Activated naive CD8-positive, alpha-beta T cell treated with anti-CD3 and anti-CD28 coated beads, Interleukin-2, amount 10 ng/mL, durations not matched to agents 7 days and 5 days (primary cell): ENCODE results near the gene B3GALT6. TPM values are rescaled to one million over a fixed set of nuclear protein-coding genes. Genes with fewer than 3 reads are reported as not detected.

Experiments used
- ATAC-seq: fragments of 150-1000 bp; cut with Tn5 transposase; one replicate; pipeline ENCODE4 v1.10.0; 2021; ENCODE audit warnings: low read depth, moderate library complexity
- POLR2A ChIA-PET: fragments of 350-600 bp; sonication (Branson Sonifier 250); formaldehyde crosslinking; loops from one replicate; lab custom pipeline; 2021; ENCODE audit warnings: antibody characterized with exemption; lab: Charles Lee
- DNase-seq: peaks from one replicate; pipeline ENCODE4 v3.0.0; 2021
- H3K27ac Mint-ChIP-seq: one replicate; pipeline ENCODE4 v1.8.0; 2022; ENCODE audit warnings: mild to moderate bottlenecking, mixed read lengths
- H3K27me3 Mint-ChIP-seq: one replicate; pipeline ENCODE4 v1.8.0; 2022; ENCODE audit warnings: mild to moderate bottlenecking, moderate library complexity, mixed read lengths
- H3K36me3 Mint-ChIP-seq: one replicate; pipeline ENCODE4 v1.8.0; 2021; ENCODE audit warnings: mild to moderate bottlenecking, mixed read lengths
- H3K4me1 Mint-ChIP-seq: one replicate; pipeline ENCODE4 v1.8.0; 2021; ENCODE audit warnings: mixed read lengths
- H3K4me3 Mint-ChIP-seq: one replicate; pipeline ENCODE4 v1.8.0; 2022; ENCODE audit warnings: mild to moderate bottlenecking, moderate library complexity, mixed read lengths
- H3K9me3 Mint-ChIP-seq: one replicate; pipeline ENCODE4 v1.8.0; 2021; ENCODE audit warnings: mixed read lengths
- total RNA-seq, 2 experiments: library from RNA; stranded (reverse); gene quantifications; one replicate each; pipeline ENCODE4 v1.2.3, GENCODE V29; 2021

The B3GALT6 gene
- total RNA-seq, 2 experiments from 2014 or later = 19.1 to 19.6 TPM

DNA sequence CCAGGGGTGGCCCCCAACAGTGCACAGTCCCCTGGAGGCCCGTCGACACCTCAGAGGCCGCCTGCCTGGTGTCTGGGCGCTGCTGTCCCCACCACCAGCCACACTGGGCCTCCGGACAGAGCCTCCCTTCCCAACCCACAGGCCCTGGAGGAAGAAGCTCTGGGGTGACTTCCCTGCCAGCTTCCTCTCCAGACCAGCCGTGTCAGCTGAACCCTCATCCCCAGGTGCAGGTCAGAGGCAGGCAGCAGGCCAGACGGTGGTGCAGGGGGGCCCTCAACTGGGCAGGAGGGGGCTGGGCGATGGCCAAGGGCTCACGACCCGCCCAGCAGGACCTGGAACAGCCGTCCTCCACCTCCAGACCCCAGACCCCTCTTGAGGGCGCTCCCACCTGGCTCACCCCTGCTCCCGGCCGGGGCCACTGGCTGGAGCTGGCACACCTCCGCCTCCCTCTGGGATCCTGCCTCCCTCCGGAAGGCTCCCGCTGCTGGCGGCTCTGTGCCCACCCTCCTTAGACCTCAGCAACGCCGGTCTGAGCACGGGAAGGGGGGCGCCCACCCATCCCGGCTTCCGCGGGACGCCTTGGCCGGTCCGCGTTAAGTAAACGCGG, 26.2 kb upstream of the B3GALT6 start:
- H3K27me3 Mint-ChIP-seq = peaks cover 2% of the 10 kb centered on the region
- H3K9me3 Mint-ChIP-seq = no peaks in the 10 kb centered on the region
- H3K4me3 Mint-ChIP-seq = peak overlapping the region; percentile 48
- POLR2A ChIA-PET = interaction anchor here (0.8 kb wide), 1 partner anchor 83 kb away, joined by 3 read pairs; no protein-coding TSS in a partner anchor
- peaks cover 10% of the 10 kb centered on the region for H3K4me1 Mint-ChIP-seq
- ATAC-seq (no peak), DNase-seq (no peak)
- peak overlapping the region; percentile 60 for H3K27ac Mint-ChIP-seq
- no peaks in the 10 kb centered on the region for H3K36me3 Mint-ChIP-seq

DNA sequence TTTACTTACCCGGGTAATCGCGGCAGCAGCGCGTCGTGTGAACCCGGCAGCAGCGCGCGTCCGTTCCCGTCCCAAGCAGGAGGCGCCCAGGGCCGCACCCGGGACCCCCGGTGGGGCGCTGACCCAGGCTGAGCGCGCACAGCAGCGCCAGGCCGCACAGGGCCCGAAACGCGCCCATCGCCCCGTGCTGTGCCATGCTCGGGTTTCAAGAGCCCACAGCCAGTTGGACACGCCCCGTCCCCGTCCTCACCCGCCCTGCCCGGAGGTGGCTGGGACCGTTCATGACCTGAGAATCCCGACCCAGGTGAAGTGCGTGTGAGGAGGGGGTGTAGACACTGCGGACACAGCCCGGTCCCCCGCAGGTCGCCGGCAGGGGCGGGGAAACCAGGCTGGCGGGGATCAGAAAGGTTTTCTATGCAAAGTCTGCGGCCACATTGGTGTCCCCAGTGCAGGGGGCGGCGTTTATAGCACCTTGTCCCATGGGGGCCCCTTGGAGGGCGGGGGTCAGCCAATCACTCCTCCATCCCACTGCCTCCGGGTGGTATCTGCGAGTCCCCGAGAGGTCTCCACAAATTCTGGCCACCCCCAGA, 25.6 kb upstream of the B3GALT6 start, which contains the start of gene TNFRSF18:
Gene TNFRSF18, minus strand, starts transcription at position 217 of the 590 bp plus-strand sequence. Its CDS starts 21 bp downstream, at position 196.
- POLR2A ChIA-PET = no interaction called here

GRCh38 chr1:1206966-1207531, 25.0 kb upstream of the B3GALT6 start:
- POLR2A ChIA-PET = interaction anchor here (0.6 to 1.9 kb wide), 2 partner anchors 24 to 84 kb away, joined by 3 to 6 read pairs; no protein-coding TSS in a partner anchor
- ATAC-seq (no peak), DNase-seq (no peak)
- H3K27ac Mint-ChIP-seq = peak overlapping the region; percentile 61
- H3K4me3 Mint-ChIP-seq = peak overlapping the region; percentile 71
- H3K9me3 Mint-ChIP-seq = no peaks in the 10 kb centered on the region
- peaks cover 2% of the 10 kb centered on the region for H3K27me3 Mint-ChIP-seq
- H3K4me1 Mint-ChIP-seq = peaks cover 10% of the 10 kb centered on the region
- no peaks in the 10 kb centered on the region for H3K36me3 Mint-ChIP-seq

More for the DNA sequence above, 25.6 kb upstream of the B3GALT6 start, which contains the start of gene TNFRSF18:
- H3K27ac Mint-ChIP-seq = peak within 1 kb of the TSS; percentile 61
- H3K4me1 Mint-ChIP-seq = peaks cover 10% of the 10 kb centered on the region
- peak within 1 kb of the TSS; percentile 71 for H3K4me3 Mint-ChIP-seq
- no peaks in the 10 kb centered on the region for H3K9me3 Mint-ChIP-seq
- H3K36me3 Mint-ChIP-seq = no peaks in the 10 kb centered on the region
- DNase-seq = peak; percentile 66
- peak; percentile 7 for ATAC-seq
- H3K27me3 Mint-ChIP-seq = peaks cover 2% of the 10 kb centered on the region

DNA sequence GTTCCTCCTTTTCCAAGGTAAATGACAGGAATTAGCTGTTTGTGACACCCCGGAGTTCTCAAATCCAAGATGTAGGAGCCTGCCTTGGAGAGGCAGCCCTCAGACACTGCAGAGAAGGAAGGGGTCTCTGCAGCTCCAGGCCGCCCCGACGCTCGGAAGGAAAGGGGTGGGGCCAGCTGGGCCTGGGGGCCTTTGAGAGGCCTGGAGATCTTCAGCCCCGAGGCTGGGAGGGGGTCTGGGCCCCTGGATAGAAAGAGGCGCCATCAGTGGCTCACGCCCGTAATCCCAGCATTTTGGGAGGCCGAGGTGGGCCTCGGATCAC, 24.5 kb upstream of the B3GALT6 start:
- Mint-ChIP-seq H3K4me1 (peaks cover 10% of the 10 kb centered on the region), H3K27me3 (peaks cover 2% of the 10 kb centered on the region), H3K4me3 (no peak overlapping the region), H3K27ac (no peak overlapping the region), H3K9me3 (no peaks in the 10 kb centered on the region), H3K36me3 (no peaks in the 10 kb centered on the region)
- POLR2A ChIA-PET = interaction anchor here (0.6 to 1.9 kb wide), 3 partner anchors 23 to 85 kb away, joined by 3 to 6 read pairs (median 3); partner anchors contain the start of gene TTLL10
- DNase-seq = no peak
- ATAC-seq = no peak

DNA sequence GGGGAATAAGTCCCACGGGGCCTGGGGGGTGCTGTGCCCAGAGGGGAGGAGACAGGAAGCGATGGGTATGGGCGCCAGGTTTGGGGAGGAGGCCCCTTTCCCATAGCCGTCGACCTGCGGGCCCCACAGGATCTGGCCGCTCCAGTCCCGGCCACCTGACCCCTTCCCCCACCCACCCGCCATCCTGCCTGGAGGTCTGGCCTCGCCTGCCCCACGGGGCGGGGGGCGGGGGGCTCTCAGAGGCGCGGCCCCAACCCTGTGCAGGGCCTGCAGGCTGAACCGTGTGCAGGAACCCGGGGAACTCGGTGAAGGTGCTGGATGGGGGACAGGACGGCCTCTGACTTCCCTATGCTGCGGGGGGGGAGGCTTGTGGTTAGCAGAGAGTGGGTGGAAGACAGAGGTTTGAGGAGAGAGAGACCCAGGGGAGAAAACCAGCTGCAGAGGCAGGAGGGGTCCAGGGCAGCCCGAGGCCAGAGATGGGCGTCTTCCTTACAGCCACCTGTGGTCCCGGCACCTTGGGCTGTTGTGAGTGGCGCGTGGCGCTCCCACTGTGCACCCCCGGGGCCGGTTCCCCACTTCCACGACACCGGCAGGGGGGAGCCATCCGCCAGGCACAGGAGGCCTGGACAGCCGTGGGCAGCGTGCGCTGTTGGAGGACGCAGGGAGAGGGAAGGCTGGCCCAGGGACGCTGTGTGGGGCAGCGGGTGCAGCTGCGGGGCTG, 23.2 kb upstream of the B3GALT6 start:
- H3K4me3 Mint-ChIP-seq = peak overlapping the region; percentile 85
- H3K27ac Mint-ChIP-seq = peak overlapping the region; percentile 94
- peaks cover 10% of the 10 kb centered on the region for H3K4me1 Mint-ChIP-seq
- DNase-seq (peak; percentile 60), ATAC-seq (peak; percentile 7)
- H3K9me3 Mint-ChIP-seq = no peaks in the 10 kb centered on the region
- peaks cover 2% of the 10 kb centered on the region for H3K27me3 Mint-ChIP-seq
- POLR2A ChIA-PET = interaction anchor here (0.5 to 1.9 kb wide), 3 partner anchors 22 to 97 kb away, joined by 3 to 6 read pairs (median 3); partner anchors contain the start of gene TTLL10
- H3K36me3 Mint-ChIP-seq = no peaks in the 10 kb centered on the region

DNA sequence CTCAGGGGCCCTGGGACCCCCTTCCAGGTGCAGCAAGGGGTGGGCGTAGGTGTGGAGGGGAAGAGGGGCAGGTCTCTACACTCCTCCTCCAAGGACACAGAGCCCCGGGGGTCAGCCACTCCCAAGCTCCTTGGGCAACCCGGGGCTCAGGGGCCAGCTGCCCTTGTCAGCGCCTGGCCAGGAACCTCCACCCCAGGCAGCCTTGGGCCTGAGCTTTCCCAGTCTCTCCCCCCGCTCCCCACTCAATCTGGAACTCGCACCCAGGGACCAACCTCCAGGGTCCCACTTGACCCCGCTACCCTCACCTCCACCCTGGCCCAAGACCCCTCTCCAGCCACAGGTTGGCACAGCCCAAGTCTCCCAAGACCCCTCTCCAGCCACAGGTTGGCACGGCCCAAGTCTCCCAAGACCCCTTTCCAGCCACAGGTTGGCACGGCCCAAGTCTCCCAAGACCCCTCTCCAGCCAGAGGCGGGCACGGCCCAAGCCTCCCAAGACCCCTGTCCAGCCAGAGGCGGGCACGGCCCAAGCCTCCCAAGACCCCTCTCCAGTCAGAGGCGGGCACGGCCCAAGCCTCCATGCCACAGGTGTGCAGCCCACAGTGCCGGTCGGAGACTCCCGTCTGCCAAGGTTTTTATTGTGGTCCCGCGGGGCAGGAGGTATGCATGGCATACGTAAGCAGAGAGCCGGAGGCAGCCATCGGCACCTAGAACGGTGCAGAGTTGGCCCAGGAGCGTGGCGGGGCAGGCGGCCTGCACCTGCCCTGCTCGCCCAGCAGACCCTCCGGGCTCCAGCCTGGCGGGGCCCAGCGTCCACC, 21.1 kb upstream of the B3GALT6 start:
- POLR2A ChIA-PET = no interaction called here
- Mint-ChIP-seq H3K27ac (no peak overlapping the region), H3K27me3 (peaks cover 2% of the 10 kb centered on the region), H3K36me3 (no peaks in the 10 kb centered on the region), H3K4me3 (no peak overlapping the region), H3K9me3 (no peaks in the 10 kb centered on the region), H3K4me1 (peaks cover 15% of the 10 kb centered on the region)
- DNase-seq (peak; percentile 37), ATAC-seq (no peak)

DNA sequence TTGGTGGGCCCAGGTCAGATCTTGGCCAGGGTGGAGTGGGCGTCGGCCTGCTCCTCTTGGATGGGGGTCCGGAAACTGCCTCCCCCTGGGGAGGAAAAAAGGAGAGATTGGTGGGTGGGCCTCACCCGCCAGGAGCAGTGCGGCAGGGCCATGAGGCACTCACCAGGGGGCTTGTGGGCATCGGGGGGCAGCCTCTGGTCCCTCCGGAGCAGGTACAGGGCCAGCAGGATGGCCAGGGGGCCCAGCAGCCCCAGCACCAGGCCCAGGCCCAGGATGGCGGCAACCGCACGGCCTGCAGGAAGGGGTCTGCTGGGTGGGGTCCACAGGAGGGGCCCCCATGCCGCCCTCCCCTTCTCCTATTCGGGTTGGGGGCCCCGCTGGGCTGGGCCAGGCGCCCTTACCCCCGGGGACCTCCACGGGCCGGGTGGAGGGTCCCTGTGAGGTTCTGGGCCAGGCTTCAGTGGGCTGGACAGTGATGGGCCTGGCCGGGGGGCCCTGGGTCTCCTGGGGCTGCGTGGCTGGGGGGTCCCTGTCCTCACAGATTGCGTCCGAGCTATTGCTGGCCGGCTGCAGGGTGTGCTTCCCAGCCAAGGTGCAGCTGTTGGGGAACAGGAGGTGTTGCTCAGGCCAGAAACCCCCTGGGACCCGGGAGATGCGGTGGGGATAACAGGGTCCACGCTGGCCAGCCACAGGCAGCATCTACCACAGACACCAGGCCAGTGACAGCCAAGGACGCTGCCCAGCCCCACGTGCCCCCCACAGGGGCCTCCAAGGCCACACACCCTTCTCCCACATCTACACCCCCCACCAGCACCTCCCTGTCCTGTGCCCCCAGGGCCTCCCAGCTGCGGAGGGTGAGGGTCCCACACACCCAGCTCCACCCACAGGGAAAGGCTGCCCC, 20.2 kb upstream of the B3GALT6 start:
- Mint-ChIP-seq H3K4me1 (peaks cover 17% of the 10 kb centered on the region), H3K36me3 (peaks cover under 1% of the 10 kb centered on the region), H3K9me3 (no peaks in the 10 kb centered on the region), H3K27me3 (peaks cover under 1% of the 10 kb centered on the region), H3K27ac (peak overlapping the region; percentile 63), H3K4me3 (peak overlapping the region; percentile 16)
- POLR2A ChIA-PET = interaction anchor here (1.2 to 1.3 kb wide), 2 partner anchors 17 to 54 kb away, joined by 3 to 4 read pairs; no protein-coding TSS in a partner anchor
- ATAC-seq = no peak
- peak; percentile 41 for DNase-seq

- no peak overlapping the region for H3K27ac Mint-ChIP-seq
- H3K4me1 Mint-ChIP-seq = peaks cover 16% of the 10 kb centered on the region
- peak; percentile 76 for DNase-seq
- H3K4me3 Mint-ChIP-seq = peak overlapping the region; percentile 5
- peak; percentile 21 for ATAC-seq
- peaks cover 3% of the 10 kb centered on the region for H3K36me3 Mint-ChIP-seq
- H3K27me3 Mint-ChIP-seq = no peaks in the 10 kb centered on the region
- POLR2A ChIA-PET = interaction anchor here (1.0 to 1.3 kb wide), 3 partner anchors 16 to 200 kb away, joined by 3 to 4 read pairs (median 3); no protein-coding TSS in a partner anchor
- no peaks in the 10 kb centered on the region for H3K9me3 Mint-ChIP-seq
Measured at GRCh38 chr1:1212780-1213344, 19.2 kb upstream of the B3GALT6 start.

DNA sequence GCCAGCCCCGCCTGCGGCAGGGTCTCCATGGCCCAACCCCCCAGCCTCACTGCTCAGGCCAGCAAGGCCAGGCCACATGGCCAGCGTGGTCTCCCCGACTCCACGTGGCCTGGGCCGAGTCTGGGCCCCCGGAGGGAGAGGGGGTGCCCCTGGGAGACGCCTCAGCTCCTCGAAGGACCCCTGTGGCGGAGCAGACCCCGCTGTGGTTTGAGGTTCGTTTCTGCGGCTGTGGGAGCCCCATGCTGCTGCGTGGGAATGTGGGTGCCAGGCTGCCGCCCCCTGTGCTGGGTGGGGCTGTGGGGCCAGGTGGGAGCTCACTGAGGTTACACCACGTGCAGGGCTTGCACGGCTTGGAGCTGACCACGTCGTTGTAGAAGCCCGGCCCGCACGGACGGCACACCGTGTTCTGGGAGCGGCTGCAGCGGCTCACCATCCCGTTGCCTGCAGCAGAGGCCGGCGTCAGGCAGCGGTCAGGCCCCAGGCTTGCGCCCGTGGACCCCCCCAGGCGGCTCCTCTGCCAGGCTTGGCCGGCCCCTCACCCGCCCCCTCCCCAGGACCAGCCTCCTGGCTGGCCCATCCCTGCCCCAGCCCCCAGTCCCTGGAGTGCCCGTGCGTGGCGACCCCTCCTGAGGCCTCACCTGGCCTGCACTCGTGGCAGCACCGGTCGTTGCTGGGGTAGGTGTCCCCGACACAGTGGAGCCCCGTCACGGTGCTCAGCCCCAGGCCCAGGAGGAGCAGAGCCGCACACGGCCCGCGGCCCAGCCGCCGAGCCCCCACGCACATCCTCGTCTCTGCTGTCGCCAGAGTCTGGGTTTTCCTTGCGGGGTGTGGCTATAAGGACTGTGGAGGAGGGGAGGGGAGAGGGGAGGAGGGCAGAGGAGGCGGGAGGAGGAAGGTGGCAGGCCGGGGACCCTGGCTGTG, 18.4 kb upstream of the B3GALT6 start, which contains the start of gene TNFRSF4:
Gene TNFRSF4, minus strand, starts transcription at position 809 of the 921 bp plus-strand sequence. Its CDS starts 26 bp downstream, at position 783.
- ATAC-seq (peak; percentile 15), DNase-seq (no peak)
- POLR2A ChIA-PET = interaction anchor here (1.0 to 1.3 kb wide), 2 partner anchors 16 to 201 kb away, joined by 3 read pairs; no protein-coding TSS in a partner anchor
- Mint-ChIP-seq H3K9me3 (no peaks in the 10 kb centered on the region), H3K4me1 (peaks cover 11% of the 10 kb centered on the region), H3K36me3 (peaks cover 3% of the 10 kb centered on the region), H3K27me3 (no peaks in the 10 kb centered on the region), H3K27ac (peak within 1 kb of the TSS; percentile 38), H3K4me3 (peak within 1 kb of the TSS; percentile 28)

GRCh38 chr1:1215080-1215676, 16.9 kb upstream of the B3GALT6 start:
- Mint-ChIP-seq H3K9me3 (no peaks in the 10 kb centered on the region), H3K36me3 (peaks cover 3% of the 10 kb centered on the region), H3K4me3 (no peak overlapping the region), H3K27me3 (no peaks in the 10 kb centered on the region), H3K27ac (peak overlapping the region; percentile 38), H3K4me1 (peaks cover 8% of the 10 kb centered on the region)
- DNase-seq (no peak), ATAC-seq (no peak)
- POLR2A ChIA-PET = interaction anchor here (1.2 to 2.4 kb wide), 2 partner anchors 15 to 16 kb away, joined by 4 to 6 read pairs; no protein-coding TSS in a partner anchor
